Effector CD4-positive, alpha-beta T cell (primary cell): ENCODE measurements around the gene MYB.
"Not testable (repeated sequence)": the region's sequence is repeated elsewhere in the genome, so short reads cannot be mapped to it uniquely, and the experiment has no call there.

Experiments
- DNase-seq: peaks from one replicate; pipeline ENCODE4 v3.0.0-alpha.2; 2020

Gene MYB

DNA sequence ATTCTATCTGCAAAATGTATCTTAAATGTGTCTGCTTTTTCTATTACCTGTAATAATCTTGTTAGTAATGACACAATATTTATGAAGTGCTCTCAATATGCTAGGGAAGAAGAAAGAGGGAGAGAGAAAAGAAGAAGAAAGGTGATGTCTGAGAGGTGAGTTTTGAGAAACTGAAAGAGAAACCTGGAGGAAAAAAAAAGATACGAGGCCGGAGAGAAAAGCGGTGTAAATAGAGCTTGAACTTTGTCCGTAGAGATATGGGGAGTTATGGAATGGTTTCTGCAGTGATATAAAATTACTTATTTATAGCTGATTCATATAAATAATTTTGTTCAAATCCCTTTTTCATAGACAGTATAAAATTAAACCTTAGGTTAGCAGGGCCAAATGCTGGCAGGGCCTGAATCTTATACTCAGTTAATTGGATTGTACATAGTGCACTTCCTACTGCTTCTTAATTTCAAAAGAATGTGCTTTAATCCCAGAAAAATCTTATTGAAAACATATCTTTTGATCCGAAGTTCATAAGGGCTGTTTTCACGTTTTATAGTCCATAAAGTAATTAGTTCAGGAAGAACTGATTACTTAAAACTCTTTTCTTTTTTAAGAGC, 43.0 kb downstream of the MYB start:
- no peak for DNase-seq

DNA sequence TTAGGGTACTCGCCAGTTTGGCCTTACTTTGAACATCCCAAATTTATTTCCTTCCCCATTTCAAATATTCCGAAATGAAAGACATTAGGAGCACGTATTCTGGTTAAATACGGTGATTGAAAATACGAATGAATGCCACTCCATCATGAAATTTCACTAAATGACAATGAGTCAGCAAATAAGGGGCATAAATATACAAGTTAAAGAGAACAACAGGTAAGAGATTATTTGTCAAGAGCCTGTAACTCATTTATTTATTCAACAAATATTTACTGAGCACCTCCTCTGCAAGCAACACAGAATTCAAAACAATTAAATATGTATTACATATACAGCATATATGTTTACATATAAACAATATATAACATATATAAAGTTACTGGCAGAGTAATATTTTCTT, 44.8 kb downstream of the MYB start:
- no peak for DNase-seq

DNA sequence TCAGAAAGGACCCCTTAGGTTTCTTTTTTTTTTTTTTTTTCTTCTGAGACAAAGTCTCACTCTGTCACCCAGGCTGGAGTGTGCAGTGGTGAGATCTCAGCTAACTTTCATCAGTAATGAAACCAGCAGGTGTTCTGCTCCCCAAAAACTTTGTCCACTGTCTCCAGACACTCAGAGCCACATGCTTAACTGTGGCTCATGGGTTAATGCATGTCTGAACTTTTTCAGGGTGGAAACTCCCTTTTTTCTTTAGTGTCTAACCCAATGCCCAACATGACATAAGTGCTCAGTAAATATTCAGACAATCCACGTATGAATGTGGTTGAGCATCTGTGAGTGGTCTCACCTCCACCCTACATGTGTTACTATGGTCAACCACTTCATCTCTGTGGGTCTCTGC, 45.4 kb downstream of the MYB start:
- no peak for DNase-seq

DNA sequence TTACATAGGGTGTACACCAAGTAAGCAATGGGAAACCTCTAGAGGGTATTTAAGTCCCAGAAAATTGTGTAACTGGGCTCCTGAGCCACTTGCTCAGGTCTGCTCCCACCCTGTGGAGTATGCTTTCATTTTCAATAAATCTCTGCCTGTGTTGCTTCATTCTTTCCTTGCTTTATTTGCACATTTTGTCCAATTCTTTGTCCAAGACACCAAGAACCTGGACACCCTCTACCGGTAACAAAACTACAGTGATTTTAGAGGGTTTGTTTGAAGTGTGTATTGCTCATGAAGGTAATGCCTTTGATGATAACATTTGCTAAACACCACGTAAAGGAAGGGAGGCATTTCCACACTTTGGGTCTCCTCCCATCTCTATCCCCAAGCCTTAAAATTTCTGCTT, 46.2 kb downstream of the MYB start:
- no peak for DNase-seq

DNA sequence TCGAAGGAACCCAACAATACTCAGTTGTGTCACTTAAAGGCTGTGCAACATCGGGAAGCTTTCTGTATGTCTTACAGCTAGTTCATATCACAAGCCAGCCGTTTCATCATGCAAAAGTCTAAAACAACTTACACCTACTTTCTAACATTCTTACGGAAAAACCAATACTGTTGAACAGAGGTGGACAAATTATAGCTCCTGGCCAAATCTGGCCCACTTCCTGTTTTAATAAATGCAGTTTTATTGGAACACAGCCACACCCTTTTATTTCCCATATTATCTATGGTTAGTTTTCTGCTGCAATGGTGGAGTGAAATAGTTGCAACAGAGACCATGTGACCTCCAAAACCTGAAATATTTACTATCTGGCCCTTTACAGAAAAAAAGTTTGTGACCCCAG, 46.6 kb downstream of the MYB start:
- no peak for DNase-seq

DNA sequence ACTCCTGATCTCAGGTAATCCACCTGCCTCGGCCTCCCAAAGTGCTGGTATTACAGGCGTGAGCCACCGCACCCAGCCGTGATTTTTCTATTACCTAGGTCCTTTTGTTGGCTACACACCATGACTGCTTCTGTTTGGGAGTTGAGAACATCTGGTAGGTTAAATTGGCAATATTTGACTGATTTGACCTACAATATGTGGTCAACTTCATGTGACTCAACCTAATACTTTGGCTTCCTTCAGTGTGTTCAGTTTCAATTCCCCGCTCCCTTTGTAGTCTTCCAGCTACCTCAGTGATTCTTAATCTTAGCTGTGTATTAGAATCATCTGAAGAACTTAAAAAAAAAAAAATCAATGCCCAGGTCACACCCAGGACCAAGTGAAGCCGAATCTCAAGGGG, 47.4 kb downstream of the MYB start:
- no peak for DNase-seq

DNA sequence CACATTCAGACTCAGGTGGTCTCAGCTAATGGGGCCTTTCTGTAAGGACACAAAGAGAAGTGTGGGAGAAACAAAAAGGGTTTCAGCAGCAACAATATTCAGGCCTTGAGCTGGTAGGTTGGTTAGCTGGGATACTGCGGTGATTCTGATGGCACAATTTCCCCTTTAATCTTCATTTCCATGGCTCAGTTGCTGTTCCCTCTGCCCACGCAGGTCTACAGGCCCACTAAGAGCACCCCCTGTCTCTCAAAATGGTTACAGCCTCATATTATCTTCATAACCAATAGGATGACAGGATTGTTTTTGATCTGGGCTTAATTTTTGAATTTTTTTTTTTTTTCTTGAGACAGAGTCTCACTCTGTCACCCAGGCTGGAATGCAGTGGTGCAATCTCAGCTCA, 48.9 kb downstream of the MYB start:
- no peak for DNase-seq

DNA sequence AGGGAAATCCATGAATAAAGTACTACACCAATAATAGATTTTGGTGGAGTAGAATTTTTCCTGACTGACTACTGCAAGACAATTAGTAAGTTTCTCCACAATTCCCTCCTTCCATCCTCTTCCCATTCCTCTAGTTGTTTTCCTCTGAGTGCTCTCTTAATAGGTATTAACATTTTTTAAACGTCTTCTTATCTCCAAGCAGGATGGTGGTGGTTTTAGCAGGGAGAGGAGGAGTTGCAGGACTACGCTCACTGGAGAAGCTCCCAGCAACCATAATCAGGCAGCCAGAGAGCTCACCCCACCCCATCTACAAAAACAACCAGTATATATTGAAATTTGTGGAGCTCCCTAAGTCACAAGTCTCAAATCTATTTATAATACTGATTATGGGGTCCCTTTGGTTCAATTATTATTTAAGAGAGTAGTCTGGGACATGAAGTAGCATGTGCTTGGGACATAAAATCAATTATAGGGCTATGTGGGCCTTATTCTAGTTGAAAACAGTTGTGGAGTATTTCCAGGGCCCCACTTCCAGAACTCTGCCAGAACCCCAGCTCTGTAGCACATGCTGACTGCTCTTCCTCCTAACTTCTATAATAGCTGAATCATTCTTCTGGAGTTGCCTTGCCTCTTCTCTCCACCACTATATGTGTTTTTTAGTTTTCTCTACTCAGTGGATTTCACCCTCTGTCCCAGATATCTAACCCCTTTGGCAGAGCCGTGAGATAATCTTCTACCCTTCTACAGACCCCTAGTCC, 49.8 kb downstream of the MYB start:
- DNase-seq: no peak

DNA sequence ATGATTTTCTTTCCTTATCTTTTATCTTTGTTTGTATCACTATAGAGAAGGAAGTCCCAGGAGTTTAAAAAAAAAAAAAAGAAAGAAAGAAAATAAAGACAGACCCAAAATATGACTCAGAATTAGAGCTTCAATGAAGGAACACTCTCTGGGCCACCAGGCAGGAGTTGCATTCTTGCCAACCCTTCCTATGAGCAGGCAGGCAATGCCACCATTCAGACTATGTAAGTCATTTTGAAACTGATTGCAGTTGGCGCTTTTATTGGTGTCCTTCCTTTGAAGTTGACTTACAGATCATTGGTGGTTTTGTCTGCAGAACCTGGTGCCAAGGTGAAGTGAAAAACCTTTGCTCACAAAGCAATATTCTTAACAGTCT, 50.3 kb downstream of the MYB start:
- DNase-seq: no peak

DNA sequence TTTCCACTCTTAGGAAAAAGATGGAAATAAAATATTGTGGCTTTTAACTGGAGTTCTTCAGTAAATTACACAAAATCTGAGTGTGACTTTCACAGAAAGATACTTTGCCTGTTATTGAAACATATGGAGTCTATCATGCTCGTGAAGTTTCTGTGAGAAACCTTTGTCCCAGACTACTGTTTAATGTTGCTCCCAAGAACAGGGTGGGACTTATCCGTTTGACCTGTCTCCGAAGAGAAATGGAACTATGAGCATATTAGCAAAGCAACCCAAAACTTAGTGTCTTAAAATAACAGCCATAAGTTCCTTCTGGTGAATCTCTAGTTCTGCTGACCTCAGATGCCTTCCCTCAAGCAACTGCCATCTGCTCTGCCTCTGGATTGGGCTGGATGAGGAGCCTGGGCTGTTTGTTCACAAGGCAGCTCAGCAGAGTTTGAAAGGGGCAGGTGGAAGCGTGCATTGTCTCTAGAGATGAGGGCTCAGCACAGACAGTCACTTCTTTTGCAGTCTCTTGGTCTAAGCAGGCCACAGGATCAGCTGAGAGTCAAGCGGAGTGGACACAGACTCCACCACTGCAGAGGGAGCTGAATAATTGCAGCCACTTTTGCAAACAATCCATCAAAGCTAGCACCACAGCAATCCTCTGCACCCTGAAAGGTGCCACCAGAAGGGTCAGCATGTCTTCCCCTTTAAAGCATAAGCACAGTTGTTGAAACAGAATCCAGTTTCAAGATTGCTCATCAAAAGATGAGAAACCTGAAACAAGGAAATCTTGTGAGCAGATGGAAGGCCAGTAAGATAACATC, 52.8 kb downstream of the MYB start:
- DNase-seq: no peak

DNA sequence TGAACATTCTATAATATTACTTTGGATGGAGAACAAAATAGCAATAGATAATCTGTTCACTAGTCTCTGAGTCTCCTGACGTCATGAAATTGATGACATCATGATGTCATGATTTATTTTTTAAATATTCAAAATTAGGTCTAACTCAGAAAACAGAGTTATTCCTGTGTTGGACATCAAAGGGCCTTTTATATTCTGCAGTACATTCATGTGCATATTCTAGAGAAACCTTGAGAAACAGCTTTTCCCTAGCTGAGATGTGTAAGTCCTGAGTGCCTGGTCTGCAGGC, 53.3 kb downstream of the MYB start:
- no peak for DNase-seq

DNA sequence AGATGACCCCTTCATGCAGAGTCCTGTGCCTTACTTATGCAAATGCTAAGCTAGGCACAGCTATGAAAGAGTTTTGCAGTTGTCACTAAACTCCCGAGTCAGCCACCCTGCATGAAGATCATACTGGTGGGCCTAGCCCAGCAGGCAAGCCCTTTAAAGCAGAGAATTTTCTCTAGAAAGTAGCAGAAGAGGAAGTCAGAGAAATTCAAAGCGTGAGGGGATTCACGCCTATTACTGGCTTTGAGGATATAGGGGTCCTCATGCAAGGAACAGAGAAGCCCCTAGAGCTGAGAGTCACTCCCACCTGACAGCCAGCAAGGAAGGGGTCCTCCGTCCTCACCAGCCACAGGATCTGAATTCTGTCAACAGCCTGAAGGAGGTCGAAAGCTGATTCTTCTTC, 54.6 kb downstream of the MYB start:
- no peak for DNase-seq

DNA sequence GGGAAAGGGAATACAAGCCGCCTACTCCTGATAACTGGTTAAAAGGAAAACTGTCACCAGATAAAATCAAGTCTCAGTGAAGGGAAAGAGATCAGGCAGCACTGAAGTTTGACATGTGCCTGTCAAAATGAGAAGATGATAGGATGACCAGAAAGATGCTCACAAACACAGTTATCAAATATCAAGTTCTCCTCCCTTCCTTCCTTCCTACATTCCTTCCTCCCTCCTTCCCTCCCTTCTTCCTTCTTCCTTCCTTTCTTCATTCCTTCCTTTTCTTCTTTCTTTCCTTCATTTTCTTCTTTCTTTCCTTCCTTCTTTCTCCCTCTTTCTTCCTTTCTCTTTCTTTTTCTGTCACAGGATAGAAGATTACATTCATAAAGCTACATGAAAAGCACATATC, 55.2 kb downstream of the MYB start:
- no peak for DNase-seq

DNA sequence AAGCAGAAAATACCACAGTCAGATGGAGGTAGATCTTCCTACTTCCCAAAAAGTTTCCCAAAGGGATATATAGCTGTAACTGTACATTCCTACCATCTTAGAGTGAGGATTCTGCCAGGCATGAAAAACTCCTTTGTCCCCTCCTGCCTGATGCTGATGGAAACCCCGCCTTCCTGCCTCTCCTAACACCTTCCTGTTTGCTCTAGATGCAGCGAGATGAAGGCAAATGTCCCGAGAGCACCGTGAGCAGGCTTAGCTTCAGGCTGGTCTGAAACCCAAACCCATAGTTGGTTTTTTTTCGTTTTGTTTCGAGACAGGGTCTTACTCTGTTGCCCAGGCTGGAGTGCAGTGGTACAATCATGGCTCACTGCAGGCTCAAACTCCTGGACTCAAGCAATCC, 55.6 kb downstream of the MYB start:
- no peak for DNase-seq

DNA sequence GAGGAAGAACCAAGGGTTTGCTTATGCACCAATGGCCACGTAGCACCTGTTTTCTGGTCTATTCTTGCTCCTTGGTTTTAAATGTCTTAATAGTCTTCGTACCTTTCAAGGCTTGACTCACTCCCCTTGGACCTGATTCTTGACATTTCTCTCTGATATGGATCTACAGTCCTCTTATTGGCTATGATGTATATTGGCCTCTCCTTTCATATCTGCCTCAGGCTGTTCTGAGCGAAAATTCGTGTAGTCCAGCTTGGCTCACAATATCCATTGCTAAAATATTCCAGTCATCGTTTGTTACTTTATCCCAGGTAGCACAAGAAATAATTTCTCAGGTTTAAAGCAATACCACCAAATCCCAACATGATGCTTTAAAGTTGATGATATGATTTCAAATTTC, 59.6 kb downstream of the MYB start:
- DNase-seq: no peak

DNA sequence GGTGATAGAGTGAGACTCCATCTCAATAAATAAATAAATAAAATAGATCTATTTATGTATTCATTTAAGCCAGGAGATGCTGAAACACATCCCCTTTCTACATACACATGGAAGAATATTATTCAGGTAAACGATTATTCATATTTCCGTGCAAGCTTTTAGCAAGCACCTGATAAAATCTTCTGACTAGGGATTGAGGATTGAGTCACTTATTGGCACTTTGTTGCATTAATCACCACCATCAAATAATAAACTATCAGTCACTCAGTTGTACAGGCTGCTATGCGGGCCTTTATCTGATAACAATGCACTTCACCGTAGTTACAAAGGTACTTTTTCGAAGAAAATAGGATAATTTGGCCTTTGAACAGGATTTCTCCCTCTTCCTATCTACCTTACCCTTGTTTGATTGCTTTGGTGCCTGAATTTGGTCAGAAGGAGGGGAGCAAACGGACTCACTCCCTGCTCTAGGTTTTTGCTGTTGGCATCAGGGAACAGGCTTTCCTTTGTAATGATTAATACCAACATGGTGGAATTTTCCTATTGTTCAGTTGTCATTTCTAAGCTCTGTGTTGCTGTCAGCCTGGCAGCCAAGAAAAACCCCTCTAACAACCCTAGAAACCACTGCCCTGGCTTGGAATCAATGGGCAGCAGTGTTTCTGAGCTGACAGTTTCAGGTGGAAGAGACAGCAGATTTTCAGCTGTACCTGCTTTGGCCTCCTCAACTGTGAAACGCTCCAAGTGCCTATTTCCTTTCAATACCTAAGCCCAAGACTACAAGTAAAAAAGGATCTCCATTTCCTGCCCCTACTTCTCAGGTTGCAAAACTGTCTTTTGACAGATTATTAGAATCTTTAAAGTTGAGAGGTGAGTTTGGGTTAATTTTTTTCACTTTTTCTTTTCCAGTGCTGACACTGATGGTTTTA, 63.0 kb downstream of the MYB start:
- no peak for DNase-seq

DNA sequence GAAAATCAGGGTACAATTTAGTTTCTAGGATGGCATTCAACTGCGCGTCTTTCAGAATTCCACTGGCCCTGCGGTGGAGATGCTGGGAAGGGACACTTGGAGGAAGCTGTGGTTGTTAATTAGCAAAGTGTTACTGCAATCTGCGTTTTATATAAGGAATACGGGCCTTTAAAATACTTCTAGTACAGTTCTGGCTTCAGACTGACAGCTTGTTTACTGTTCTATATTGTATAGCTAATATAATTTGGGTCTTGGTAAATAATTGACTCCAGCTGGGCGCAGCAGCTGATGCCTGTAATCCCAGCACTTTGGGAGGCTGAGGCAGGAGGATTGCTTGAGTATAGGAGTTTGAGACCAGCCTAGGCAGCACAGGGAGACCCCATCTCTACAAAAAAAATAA, 63.7 kb downstream of the MYB start:
- DNase-seq: no peak

DNA sequence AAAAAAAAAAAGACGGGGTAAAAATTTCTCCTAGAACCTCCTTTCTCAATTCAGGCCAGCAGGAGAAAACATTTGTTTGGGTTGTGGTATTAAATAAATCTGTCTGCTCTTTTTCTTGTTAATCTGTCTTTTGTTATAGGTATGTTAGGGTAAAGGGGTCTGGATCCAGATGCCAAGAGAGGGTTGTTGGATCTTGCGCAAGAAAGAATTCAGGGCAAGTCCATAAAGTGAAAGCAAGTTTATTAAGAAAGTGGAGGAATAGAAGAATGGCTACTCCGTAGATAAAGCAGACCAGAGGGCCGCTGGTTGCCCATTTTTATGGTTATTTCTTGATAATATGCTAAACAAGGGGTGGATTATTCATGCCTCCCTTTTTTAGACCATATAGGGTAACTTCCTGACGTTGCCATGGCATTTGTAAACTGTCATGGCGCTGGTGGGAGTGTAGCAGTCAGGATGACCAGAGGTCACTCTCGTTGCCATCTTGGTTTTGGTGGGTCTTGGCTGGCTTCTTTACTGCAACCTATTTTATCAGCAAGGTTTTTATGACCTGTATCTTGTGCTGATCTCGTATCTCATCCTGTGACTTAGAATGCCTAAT, 65.4 kb downstream of the MYB start:
- DNase-seq: not testable (repeated sequence)

DNA sequence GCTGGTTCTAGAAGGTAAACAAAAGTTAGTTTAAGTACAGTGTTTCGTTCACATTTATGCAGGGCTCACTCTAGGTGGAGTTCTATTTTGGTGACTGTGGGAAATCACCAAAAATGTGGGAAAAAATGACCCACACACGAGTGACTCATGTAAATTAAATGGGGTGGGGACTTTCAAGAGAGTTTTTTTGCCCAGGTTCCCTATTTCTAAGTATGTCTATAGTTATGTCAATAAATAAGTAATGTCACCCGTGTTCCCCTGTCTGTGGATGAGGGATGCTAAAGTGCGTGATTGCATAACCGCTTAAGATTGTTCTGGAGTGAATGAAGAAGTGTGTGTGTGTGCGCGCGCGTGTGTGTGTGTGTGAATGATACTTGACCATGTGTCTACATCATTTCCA, 69.1 kb downstream of the MYB start:
- DNase-seq: no peak

DNA sequence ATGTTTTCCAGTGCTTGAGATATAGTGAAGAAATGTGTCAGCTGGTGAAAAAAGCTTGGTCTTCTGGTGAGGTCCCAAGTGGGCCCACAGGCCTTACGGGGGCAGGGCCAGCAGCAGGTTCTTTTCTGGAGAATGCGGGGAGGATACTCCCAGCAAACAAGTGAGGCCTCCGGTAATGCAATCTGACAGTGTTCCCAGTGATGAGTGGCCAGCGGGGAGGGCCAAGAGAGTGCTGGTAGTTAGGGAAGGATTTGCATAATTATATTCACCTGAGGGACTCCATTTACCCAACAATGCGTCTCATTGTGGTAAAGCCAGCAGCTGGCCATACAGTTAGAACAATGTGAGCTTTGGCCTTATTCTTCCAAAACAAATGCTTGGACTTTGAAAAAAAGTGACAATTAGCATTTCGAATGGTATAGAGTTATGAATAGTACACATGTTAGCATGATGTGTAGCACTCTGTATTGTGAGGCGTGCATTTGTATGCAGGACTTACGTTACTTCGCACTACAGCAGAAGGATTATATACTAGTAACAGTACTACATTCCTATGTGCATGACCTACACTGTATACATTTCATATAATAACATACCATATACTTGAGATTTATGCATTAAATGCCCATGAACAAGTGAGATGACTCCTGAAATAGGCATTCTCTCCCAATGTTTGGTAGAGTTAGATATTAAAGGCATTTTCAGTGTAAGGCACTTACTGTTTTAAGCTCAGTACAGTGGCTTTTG, 69.8 kb downstream of the MYB start:
- no peak for DNase-seq

DNA sequence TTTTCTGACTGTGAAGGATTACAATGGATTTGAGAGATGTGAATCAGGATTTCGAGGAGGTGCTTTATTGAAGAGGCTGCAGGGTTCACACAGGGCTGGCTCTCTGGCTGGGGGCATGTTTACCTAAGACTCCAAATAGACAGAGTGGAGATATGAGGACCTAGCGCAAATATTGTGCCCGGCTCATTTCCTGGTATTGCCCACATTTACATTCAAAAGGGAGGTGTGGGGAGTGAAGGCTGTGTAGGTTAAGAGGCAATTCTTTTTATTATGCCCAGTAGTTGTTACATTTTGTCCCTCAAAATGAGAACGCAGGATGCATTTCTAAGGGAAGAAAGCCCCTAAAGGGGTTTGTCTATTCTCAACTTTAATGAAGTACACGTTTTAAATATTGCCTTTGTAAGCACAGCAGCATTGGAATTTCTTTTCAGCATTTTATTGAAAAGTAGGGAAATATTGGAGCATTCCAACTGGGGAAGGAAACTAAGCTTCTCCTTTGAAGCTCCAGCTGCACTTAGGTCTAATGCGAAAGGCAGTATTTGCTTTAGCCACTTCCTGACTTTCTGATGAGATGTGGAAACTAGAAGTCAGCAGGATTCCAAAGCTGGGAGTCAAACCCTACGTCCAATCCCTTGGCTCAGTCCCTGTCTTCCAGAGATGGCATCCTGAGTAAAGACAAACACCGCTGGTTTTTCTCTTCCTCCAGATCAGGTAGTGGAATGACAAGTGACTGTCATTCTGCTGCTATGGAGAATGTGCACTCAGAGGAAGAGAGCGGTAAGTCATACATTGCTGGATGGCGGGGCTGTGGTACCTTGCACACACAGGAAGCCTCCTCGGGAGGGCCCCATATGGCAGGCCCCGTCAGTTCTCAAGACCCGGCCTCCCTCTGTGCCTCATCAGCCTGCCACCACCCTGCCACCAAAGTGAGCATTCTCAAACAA, 70.7 kb downstream of the MYB start:
- no peak for DNase-seq
